Measurements from ENCODE around the gene IQGAP1.

- TF ChIP-seq SUZ12 (IDR thresholded peaks at IDR 0.05) (no peak), TARDBP (IDR thresholded peaks at IDR 0.05) (no peak), SP1 (IDR thresholded peaks at IDR 0.05) (no peak), FOXM1 (IDR thresholded peaks at IDR 0.05; ENCODE audit: borderline replicate concordance) (no peak)
These were observed 70.0 kb downstream of the IQGAP1 start for GRCh38 chr15:90458061-90458460.

Measured in HEK293T (cell line).